GM10847 (cell line): ENCODE data around the gene WDR75.

ENCODE experiments used
- POLR2A ChIP-seq: IDR thresholded peaks from 2 replicates; pipeline ENCODE4 v1.6.1; 2011; ENCODE audit not compliant: insufficient read length; ENCODE audit errors: extremely low read depth

WDR75 gene

DNA sequence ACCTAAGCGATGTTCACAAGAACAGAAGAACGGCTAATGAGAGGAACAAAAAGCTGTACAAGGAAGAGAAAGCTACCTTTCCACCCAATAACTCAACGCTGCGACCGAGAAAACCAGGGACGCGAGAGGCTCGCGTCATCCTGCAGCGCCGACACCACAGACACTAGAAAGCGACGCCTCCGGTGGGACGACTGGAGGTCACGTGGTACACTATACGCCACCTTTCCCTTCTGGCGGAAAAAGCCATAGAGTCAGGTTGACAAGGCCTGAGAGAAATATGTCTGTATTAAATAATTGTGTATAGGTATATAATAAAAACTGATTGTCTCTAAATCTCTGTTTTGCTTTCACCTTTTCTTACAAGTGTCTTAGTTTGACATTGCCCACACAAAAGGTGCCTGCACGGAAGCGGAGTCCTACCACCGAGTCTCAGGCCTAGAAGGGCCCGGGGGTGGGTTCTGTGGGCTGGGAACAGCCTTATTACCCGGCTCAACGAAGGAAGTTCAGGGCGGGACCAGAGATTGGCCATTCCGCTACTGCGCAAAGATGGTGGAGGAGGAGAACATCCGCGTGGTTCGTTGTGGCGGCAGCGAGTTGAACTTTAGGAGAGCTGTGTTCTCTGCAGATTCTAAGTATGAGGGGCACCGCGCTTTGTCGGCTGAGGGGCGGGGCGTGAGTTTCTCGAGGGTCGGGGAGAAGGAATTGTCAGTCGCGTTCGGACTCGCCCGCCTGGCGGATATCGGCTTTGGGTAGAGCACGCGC is at the start of gene WDR75:
Gene WDR75 (plus strand): TSS at position 528 of the 762 bp plus-strand sequence. CDS start 19 bp downstream, at position 547.
- peak; percentile 85 for TF ChIP-seq POLR2A

DNA sequence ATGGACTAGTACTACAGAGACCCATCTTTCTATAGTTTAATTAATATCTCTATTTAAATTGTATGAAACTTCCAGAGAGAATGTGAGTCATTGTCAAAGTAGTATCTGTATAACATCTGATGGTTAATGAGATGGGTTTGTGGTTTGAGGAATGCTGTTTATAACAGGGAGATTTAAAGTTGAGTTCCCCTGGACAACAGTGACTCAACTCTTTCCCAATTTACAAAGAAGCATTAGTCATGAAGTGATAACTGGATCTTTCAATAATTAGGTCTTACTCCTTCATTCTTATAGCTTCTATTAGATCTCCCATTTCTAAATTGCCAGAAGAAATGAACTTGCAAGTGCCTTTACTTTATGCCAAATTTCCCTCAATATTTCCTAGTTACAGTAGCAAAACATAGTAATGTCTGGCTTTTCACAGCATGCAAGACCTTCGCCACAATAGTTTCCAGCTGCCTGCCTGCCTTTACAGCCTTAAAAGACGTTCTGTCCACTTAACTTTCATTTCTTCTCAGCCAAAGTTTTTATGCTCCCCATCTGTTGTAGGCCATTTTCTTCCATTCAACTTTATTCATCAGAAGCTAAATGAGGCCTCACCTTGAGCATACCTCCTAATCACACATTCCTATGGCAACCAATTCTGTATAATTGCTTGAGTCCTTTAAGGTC is 47.7 kb upstream of the WDR75 start:
- TF ChIP-seq POLR2A = no peak

DNA sequence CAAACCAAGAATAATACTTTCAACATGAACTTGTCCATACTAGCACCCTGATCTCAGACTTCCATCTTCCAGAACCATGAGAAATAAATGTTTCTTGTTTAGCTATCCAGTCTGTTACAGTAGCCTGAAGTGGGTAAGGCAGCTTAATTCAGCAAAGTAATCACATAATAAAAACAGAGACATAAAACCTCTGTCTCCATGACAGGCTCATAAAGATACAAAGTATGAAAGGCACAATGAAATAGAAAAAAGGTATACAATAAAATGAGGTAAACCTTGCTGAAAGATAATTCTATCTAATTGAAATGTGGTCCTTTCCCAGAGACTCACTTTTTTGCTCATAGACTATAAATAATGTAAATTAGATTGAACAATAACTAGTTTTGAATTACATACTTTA is 46.7 kb upstream of the WDR75 start:
- TF ChIP-seq POLR2A = no peak

DNA sequence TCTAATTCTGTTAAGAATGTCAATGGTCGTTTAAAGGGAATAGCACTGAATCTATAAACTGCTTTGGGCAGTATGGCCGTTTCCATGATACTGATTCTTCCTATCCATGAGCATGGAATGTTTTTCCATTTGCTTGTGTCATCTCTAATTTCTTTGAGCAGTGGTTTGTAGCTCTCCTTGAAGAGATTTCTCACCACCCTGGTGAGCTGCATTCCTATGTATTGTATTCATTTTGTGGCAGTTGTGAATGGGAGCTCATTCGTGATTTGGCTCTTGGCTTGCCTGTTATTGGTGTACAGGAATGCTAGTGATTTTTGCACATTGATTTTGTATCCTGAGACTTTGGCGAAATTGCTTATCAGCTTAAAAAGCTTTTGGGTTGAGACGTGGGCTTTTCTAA is 38.3 kb upstream of the WDR75 start:
- no peak for TF ChIP-seq POLR2A

DNA sequence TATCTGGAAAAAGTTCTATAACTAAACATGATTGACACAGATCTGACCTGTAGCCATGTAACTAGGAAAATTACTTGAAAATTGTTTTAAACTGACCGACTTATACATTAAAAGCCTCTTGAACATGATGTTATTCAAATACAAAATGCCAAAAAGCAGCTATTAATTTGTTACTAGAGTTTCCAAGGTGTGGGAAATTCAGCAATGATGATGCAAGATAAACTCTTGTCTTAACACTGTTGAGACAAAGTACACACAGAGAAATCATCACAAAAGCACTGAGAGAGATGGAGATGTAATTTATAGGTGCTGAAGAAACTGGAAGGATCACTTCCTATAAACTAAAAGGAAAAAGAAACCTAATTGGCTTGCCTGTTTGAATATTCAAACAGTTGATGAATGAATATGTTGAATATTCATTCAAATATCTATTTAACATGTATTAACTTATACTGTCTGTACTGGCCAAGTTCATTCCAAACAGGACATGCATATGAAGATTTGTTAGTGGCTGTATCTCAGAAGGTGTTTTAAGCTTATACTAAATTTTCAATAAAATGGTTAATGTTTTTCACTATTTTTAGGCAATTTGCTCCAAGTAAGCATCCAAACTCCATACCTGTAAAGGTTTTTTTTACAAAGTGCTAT is 34.6 kb upstream of the WDR75 start:
- TF ChIP-seq POLR2A = no peak

DNA sequence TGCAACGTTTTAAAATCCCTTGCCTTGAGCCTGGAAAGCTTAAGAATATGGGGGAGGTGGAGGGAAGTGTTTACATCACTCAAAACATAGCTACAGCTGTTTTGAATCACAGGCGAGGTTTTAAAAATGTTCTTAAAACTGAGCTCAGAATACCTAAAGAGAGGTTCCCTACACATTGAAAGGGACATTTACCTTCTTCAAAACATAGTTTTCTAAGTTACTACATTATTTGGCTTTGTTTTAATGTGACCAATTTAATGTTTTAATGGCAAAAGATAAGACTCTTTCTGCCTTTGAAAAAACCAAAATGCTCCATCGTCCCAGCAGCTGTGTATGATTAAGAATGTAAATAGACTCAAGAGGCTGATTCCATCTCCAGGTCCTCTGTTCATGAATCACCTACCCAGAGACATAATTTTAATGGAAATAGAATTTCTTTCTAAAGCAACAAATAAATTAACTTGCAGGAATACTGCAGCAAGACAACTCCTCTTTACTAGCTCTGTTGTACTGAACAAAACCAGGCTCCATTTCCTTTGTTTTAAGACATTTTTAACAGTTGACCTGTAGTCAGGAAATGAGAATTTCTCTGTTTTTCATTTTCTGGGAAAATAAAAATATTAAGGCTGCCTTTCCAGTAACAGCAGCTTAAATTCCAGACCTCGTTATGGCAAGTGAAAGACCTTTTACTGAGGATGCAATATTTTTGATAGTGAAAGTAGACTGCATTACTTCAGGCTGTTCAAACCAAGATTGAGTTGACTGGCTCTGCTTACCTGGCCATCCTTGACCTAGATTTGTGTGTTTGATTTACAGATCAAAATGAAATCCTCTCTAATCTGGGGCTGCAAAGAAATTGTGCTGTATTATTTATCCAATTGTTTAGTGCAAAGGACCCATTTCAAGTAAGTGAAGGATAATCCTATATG is 33.7 kb upstream of the WDR75 start:
- no peak for TF ChIP-seq POLR2A

DNA sequence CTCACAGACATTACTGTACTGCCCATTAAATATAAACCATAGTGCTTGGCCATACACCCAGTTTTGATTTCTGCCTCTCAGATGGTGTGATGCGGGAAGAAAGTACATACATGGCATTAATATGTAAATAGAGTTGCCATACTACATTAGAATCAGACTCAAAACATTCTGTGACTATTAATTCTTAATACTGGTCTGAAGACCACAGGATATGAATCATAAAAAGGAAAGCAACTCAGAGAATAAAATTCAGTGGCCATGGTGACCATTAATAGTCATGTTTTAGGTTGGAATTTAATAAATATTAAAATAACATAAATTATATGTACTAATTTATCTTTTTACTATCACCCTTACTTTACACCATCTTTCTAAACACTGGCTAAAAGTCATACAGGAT is 33.0 kb upstream of the WDR75 start:
- no peak for TF ChIP-seq POLR2A

DNA sequence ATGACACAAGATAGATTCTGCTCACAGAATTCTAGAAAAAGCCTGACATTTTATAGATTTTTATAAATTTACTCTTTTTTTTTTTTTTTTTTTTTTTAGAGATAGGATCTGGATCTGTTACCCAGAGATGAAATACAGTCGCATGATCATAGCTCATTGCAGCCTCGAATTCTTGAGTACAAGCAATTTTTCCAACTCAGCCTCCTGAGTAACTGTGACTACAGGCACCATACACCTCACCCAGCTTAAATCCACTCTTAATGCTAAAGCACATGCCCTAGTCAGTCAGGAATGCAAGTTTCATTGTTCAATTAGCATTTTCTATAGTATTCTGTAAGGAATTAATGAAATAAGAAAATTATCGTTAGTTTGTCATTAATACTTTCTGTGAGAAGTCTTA is 32.1 kb upstream of the WDR75 start:
- TF ChIP-seq POLR2A = no peak

DNA sequence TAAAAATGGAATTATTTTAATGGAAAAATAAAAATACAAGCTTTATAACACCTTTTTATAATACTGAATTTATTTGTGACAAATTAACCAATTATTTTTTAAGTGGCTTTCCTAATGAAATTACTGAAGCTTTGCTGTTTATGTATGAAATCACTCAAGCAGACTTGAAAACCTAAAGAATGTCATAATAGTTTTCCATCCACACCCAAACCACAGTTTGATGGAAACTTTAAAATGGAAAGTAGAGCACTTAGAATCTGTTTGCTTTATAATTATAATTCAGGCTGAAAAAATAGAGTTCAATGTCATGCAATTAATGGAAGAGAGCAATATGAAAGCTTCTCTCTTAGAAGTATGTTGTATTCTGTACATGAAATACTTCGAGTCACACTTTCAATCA is 31.6 kb upstream of the WDR75 start:
- no peak for TF ChIP-seq POLR2A

DNA sequence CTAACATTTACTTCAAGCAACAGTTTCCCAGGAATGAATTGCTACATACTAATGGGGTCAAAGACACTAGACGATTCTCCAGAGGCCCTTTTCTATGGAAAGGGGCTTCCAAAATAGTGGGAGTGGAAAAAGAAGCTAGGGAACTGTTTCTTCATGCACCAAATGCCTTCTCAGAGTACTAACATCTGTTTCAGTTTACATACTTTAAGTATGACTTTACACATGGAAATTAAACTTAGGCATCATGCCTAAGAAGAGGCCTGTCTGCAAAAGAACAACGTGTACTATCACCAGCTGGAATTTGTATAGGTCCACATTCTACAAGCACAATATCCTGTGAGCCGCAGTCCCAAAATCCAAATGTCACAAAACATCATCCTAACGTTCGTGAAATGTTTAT is 29.4 kb upstream of the WDR75 start:
- no peak for TF ChIP-seq POLR2A

DNA sequence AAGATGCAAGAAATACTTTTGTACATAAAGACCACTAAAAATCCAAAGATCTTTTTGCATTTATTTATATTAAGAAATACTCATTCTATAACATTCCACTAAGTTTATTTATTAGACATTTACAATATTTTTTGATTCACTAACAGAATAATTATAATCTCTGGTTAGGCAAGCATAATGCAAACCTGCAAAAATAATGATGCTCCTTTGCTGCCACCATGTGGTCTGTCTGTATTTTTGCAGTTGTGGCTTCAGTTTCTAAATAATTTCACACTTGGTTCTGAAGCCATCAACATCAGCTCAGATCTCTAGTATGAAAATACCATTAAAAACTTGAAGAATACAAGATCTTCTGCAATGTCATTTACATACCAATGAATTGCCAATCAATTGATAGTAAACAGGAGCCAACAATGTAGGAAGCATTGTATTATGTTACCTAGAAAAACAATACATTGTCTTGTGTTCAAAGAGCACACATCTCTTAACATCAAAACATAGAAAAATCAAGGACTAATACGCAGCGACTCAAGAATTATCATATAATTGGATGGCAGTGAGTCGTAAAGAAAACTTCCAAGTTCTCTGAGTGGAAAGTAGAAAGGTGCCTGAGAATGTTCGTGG is 28.8 kb upstream of the WDR75 start:
- TF ChIP-seq POLR2A = no peak

DNA sequence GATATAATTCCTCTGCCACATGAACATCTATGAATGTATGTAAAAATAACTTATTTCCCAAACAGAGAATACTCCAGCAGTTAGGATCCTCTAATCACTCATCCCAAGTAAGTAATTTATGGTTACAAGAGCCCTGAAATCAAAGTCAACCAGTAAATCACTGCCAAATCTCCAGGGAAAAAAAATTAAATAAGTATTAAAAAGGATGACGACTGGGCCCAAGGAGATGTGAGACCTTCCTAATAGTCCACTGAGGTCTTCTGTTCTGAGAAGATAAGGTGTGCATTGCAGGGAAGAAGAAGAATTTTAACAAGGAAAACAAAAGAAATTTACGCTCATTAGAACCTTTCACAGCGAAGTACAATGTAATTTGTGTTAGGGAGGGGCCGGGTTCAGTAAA is 28.0 kb upstream of the WDR75 start:
- TF ChIP-seq POLR2A = no peak

DNA sequence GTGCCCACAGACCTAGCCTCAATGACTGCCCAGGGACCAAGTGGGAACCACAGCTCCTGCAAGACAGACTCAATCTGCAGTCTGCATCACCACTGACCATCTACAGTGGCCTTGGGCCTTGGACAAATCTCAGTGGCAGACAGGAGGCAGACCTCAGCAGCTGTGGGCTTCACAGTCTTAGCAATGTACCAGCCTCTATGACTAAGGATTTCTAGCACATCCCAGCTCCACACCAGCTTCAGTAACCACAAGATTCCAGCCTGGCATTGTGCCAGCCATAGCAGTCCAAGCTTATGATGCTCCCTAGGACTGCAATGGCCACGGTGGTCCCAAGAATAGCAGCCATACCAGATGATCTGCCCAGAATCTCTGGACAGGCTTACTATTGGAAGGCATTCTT is 19.6 kb upstream of the WDR75 start:
- TF ChIP-seq POLR2A = no peak

DNA sequence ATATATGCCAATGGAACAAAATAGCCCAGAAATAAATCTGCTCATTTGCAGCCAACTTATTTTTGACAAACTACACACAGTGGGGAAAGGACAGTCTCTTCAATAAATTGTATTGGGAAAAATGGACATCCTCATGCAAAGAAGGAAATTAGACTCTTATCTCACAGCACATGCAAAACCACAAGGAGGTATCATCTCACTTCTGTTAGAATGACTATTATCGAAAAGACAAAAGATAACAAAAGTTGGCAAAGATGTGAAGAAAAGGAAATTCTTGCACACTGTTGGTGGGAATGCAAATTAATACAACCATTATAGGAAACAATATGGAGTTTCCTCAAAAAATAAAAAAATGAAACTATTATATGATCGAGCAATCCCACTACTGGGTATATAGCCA is 16.3 kb upstream of the WDR75 start:
- no peak for TF ChIP-seq POLR2A

DNA sequence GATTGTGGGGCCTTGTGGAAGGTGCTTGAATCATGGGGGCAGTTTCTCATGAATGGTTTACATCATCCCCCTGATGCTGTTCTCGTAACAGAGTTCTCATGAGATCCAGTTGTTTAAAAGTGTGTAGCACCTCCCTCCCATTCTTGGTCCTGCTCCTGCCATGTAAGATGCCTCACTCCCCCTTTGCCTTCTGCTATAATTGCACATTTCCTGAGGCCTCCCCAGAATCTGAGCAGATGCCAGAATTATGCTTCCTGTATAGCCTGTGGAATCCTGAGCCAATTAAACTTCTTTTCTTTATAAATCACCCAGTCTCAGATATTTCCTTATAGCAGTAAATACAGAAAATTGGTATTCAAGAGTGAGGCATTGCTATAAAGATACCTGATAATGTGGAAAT is 15.6 kb upstream of the WDR75 start:
- no peak for TF ChIP-seq POLR2A
